Stimulated activated naive B cell treated with anti-CD40 and anti-IgM and Interleukin-4, amounts not matched to agents 10 μg/mL and 1 μg/mL and 100 μg/mL, for 72 hours (primary cell): Measurements from ENCODE around the gene BCAM.
A peak's percentile ranks its signal among the peaks of the same experiment; 100 is the strongest.
"Not testable (repeated sequence)": the region's sequence is repeated elsewhere in the genome, so short reads cannot be mapped to it uniquely, and the experiment has no call there.

ENCODE experiments used
- ATAC-seq, 2 donors: fragments of 150-1000 bp; cut with Tn5 transposase; replicated peaks; 2 replicates each; pipeline ENCODE4 v1.10.0; 2021; ENCODE audit warnings: moderate library complexity in 1 of 2
- DNase-seq: peaks from one replicate; pipeline ENCODE4 v3.0.0; 2021
- H3K27ac Mint-ChIP-seq: one replicate; pipeline ENCODE4 v1.8.0; 2022; ENCODE audit warnings: mild to moderate bottlenecking, mixed read lengths
- H3K27me3 Mint-ChIP-seq, 2 donors: one replicate each; pipeline ENCODE4 v1.8.0; 2022; ENCODE audit warnings: mixed read lengths in 2 of 2
- H3K36me3 Mint-ChIP-seq, 2 donors: one replicate each; pipeline ENCODE4 v1.8.0; 2022; ENCODE audit warnings: mixed read lengths in 2 of 2, mild to moderate bottlenecking in 1 of 2
- H3K4me1 Mint-ChIP-seq, 2 donors: one replicate each; pipeline ENCODE4 v1.8.0; 2022; ENCODE audit warnings: mixed read lengths in 2 of 2, mild to moderate bottlenecking in 1 of 2
- H3K4me3 Mint-ChIP-seq, 2 donors: one replicate each; pipeline ENCODE4 v1.8.0; 2022; ENCODE audit warnings: mild to moderate bottlenecking in 2 of 2, mixed read lengths in 2 of 2, moderate library complexity in 1 of 2
- H3K9me3 Mint-ChIP-seq, 2 donors: one replicate each; pipeline ENCODE4 v1.8.0; 2022; ENCODE audit warnings: mixed read lengths in 2 of 2, mild to moderate bottlenecking in 1 of 2

Gene BCAM

DNA sequence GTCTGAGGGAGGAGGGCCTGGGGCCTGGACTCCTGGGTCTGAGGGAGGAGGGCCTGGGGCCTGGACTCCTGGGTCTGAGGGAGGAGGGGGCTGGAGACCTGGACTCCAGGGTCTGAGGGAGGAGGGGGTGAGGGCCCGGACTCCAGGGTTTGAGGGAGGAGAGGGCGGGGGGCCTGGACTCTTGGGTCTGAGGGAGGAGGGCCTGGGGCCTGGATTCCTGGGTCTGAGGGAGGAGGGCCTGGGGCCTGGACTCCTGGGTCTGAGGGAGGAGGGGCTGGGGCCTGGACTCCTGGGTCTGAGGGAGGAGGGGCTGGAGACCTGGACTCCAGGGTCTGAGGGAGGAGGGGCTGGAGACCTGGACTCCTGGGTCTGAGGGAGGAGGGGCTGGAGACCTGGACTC is 27.2 kb upstream of the BCAM start:
- H3K27ac Mint-ChIP-seq, H3K4me1 Mint-ChIP-seq, ATAC-seq, H3K4me3 Mint-ChIP-seq, H3K9me3 Mint-ChIP-seq, H3K36me3 Mint-ChIP-seq, DNase-seq: not testable (repeated sequence)
- H3K27me3 Mint-ChIP-seq, result peaks cover 4 to 13% of the 10 kb centered on the region in 2 donors

DNA sequence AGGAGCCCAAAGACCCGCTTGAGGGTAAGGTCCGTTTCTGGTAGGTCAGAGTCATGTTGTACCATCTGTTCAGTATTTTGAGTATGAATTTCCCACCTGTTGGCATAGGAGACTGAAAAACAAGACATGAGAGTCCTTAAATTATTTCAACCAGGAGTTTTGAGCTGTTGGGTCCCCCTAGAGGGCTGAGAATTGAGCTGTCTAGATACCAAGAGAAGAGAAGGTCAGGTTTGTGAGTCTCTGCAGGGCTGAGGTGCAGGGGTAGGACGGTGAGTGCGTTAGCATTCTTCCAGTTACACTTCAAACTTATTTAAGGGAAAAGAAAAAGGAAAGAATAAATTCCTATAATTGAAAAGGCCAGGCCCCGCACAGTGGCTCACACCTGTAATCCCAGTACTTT is 26.2 kb upstream of the BCAM start:
- Mint-ChIP-seq H3K27me3 (peaks cover 4 to 11% of the 10 kb centered on the region in 2 donors), H3K9me3 (no peaks in the 10 kb centered on the region), H3K4me3 (no peak overlapping the region), H3K36me3 (no peaks in the 10 kb centered on the region), H3K4me1 (peaks cover 7 to 10% of the 10 kb centered on the region in 2 donors), H3K27ac (no peak overlapping the region)
- ATAC-seq (no peak), DNase-seq (no peak)

DNA sequence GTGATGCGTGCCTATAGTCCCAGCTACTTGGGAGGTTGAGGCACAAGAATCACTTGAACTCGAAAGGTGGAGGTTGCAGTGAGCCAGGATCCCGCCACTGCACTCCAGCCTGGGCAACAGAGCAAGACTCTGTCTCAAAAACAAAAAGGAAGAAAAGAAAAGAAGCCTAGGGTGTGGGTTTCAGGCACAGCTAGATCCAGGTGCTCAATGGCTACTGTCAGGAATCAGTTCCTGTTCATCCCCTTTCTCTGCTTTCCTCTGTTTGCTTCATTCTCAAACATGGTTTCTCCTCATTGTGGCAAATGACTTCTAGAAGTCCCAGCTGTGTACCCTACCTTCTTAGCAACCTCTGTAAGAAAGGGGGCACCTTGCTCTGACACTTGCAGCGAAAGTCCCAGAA is 25.4 kb upstream of the BCAM start:
- Mint-ChIP-seq H3K27ac (no peak overlapping the region), H3K27me3 (peaks cover 4 to 7% of the 10 kb centered on the region in 2 donors), H3K4me3 (no peak overlapping the region), H3K9me3 (no peaks in the 10 kb centered on the region), H3K4me1 (peaks cover 7 to 10% of the 10 kb centered on the region in 2 donors), H3K36me3 (no peaks in the 10 kb centered on the region)
- ATAC-seq (no peak), DNase-seq (no peak)

DNA sequence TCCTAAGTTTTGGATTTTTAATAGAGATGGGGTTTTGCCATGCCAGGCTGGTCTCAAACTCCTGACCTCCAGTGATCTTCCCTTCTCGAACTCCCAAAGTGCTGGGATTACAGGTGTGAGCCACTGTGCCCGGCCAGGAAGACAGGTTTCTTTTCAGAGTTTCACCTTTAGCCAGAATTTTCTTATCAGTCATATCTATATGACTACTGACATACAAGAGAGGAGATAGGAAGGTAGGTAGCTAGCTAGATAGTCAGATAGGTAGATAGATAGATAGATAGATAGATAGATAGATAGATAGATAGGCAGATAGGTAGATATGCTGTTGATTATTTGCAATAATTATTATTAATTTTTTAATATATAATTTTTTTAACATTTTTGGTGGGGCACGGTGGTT is 23.6 kb upstream of the BCAM start:
- Mint-ChIP-seq H3K36me3 (no peaks in the 10 kb centered on the region), H3K9me3 (no peaks in the 10 kb centered on the region), H3K4me1 (peaks cover 7 to 10% of the 10 kb centered on the region in 2 donors), H3K27me3 (no peaks in the 10 kb centered on the region), H3K27ac (no peak overlapping the region), H3K4me3 (no peak overlapping the region)
- no peak for DNase-seq
- no peak for ATAC-seq

DNA sequence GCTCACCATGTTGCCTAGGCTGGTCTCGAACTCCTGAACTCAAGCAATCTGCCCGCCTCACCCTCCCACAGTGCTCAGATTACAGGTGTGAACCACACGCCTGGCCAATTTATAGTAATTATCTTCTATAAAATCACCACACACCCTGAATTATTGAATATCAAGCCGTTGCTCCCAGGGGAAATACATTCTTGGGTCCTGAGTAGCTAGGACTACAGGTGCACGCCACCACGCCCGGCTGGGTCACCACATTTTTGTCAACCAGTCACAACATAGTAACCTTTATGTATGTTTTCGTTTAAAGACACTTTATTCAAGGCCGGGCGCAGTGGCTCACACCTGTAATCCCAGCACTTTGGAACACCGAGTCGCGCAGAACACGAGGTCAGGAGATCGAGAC is 22.9 kb upstream of the BCAM start:
- H3K4me3 Mint-ChIP-seq, result no peak overlapping the region
- H3K36me3 Mint-ChIP-seq, result no peaks in the 10 kb centered on the region

DNA sequence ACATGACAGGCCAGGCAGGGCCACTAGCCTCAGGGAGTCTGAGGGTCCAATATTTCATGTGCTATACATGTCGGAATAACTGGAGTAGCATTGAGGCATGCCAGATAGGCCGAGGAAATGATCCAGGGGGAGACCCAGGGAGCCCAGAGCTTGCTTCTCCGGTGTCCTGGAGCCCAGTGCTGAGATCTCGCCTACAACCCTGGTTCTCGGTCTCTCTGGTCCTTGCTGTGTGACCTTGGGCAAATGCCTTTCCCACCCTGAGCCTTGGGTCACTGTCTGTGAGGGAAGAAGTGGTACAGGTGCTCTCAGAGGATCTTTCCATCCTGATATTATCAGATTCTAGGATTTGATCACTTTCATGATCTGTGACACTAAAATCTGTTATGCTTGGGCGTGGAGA is 19.9 kb upstream of the BCAM start:
- H3K27me3 Mint-ChIP-seq, result no peaks in the 10 kb centered on the region
- ATAC-seq (no peak), DNase-seq (no peak)
- H3K9me3 Mint-ChIP-seq, result no peaks in the 10 kb centered on the region
- no peak overlapping the region for H3K27ac Mint-ChIP-seq
- peaks cover 13 to 17% of the 10 kb centered on the region in 2 donors for H3K4me1 Mint-ChIP-seq
- H3K36me3 Mint-ChIP-seq, result no peaks in the 10 kb centered on the region
- H3K4me3 Mint-ChIP-seq, result no peak overlapping the region

More for the DNA sequence above, 22.9 kb upstream of the BCAM start:
- Mint-ChIP-seq H3K27ac (no peak overlapping the region), H3K4me1 (peaks cover 7 to 10% of the 10 kb centered on the region in 2 donors), H3K27me3 (no peaks in the 10 kb centered on the region), H3K9me3 (no peaks in the 10 kb centered on the region)
- ATAC-seq (no peak), DNase-seq (no peak)

DNA sequence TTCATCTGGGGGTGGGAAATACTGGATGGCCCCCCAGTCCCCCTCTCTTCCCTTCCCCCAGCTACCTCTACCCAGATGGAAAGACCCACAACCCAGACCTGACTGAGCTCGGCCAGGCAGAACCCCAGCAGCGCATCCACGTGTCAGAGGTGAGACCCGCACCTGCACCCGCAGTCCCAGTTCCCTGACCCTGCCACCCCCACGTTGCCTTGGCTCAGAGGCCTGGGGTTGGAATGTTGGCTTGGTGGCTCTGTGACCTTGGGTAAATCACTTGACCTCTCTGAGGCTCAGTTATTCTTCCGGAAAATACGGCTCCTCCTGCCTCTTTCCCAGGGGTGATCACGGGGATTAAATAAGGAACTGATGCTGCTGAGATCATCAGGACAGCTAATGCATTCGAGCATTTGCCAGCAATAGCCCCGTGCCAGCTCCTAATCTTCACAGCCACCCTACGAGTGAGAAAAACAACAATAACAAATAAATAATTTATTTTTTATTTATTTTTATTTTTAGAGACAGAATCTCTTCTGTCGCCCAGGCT is 18.9 kb upstream of the BCAM start:
- no peaks in the 10 kb centered on the region for H3K9me3 Mint-ChIP-seq
- no peaks in the 10 kb centered on the region for H3K36me3 Mint-ChIP-seq
- no peak overlapping the region for H3K4me3 Mint-ChIP-seq
- H3K27ac Mint-ChIP-seq, result no peak overlapping the region
- DNase-seq (no peak), ATAC-seq (no peak)
- peaks cover 6 to 9% of the 10 kb centered on the region in 2 donors for H3K4me1 Mint-ChIP-seq
- H3K27me3 Mint-ChIP-seq, result no peaks in the 10 kb centered on the region

DNA sequence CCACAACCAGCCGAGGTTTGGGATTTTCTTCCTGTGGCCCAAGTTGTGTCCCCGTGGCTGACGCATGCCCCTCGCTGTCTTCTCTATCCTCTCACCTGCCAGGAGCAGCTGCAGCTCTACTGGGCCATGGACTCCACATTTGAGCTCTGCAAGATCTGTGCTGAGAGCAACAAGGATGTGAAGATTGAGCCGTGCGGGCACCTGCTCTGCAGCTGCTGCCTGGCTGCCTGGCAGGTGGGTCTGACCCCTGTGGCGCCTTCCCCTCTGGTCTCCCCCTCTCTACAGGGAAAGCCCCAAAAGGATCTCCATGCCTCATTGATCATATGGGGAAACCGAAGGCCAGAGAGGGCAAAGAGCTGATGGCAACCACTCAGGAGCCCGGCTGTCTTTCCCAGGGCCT is 16.6 kb upstream of the BCAM start:
- no peaks in the 10 kb centered on the region for H3K27me3 Mint-ChIP-seq
- DNase-seq, result peak; percentile 48
- H3K27ac Mint-ChIP-seq, result no peak overlapping the region
- H3K4me3 Mint-ChIP-seq, result peak overlapping the region in 1 of 2 donors; percentile 39
- H3K9me3 Mint-ChIP-seq, result no peaks in the 10 kb centered on the region
- no peaks in the 10 kb centered on the region for H3K36me3 Mint-ChIP-seq
- H3K4me1 Mint-ChIP-seq, result peaks cover 14 to 27% of the 10 kb centered on the region in 2 donors
- peak; percentile 88 to 96 for ATAC-seq

DNA sequence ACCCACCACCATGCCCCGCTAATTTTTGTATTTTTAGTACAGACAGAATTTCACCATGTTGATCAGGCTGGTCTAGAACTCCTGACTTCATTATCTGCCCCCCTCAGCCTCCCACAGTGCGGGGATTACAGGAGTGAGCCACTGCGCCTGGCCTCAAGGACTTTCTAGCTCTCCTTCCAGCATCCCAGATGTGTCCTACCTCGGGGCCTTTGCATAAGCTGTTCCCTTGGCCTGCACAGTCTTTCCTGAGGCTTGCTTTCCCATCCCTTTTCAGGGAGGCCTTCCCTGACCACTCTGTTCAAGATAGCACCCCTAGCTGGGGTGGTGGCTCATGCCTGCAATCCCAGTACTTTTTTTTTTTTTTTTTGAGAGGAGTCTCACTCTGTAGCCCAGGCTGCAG is 14.3 kb upstream of the BCAM start:
- Mint-ChIP-seq H3K36me3 (no peaks in the 10 kb centered on the region), H3K9me3 (no peaks in the 10 kb centered on the region), H3K27ac (no peak overlapping the region), H3K4me1 (peaks cover 16 to 31% of the 10 kb centered on the region in 2 donors), H3K4me3 (no peak overlapping the region), H3K27me3 (no peaks in the 10 kb centered on the region)
- DNase-seq (no peak), ATAC-seq (no peak)

DNA sequence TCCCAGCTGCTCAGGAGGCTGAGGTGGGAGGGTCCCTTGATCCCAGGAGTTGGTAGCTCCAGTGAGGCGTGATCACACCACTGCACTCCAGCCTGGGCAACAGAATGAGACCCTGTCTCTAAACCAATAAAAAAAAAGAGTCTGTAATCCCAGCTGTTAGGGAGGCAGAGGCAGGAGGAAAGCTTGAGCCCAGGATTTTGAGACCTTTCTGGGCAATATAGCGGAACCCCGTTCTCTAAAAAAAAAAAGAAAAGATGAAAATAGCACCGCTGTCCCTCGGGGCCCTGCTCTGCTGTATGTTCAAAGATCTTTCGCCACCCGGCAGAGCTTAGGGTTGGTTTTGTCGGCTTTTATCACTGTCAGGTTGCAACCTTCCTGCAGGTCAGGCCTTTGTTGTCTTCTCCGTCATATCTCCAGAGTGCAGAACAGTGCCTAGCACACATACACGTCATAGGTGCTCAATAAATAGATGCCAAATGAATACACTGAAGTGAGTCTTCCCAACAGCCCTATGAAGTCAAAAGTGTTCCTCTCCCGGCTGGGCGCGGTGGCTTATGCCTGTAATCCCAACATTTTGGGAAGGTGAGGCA is 13.4 kb upstream of the BCAM start:
- no peaks in the 10 kb centered on the region for H3K36me3 Mint-ChIP-seq
- no peaks in the 10 kb centered on the region for H3K27me3 Mint-ChIP-seq
- H3K4me1 Mint-ChIP-seq, result peaks cover 16 to 40% of the 10 kb centered on the region in 2 donors
- DNase-seq (no peak), ATAC-seq (peak in 1 of 2 donors; percentile 19)
- no peak overlapping the region for H3K4me3 Mint-ChIP-seq
- no peaks in the 10 kb centered on the region for H3K9me3 Mint-ChIP-seq
- H3K27ac Mint-ChIP-seq, result no peak overlapping the region

DNA sequence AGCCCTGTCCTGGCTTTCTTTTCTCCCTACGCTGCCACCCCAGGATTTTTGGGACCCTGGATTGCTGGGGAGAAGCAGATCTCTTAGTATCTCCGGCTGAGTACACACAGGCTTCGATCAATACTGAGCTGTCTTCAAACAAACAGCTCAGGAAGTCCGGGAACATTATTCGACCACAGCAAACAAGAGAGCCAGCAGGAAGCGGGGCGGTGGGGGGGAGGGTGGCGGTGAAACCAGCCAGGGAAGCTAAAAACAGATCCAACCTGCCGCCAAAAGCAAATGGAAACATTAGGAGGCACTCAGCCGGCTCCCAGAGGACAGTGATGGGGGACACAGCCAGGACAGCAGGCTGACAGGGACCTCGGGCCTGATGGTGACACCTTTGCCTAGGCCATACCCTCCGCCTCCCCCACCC is 12.2 kb upstream of the BCAM start:
- H3K4me1 Mint-ChIP-seq, result peaks cover 16 to 42% of the 10 kb centered on the region in 2 donors
- ATAC-seq, result no peak
- H3K4me3 Mint-ChIP-seq, result no peak overlapping the region
- no peaks in the 10 kb centered on the region for H3K36me3 Mint-ChIP-seq
- H3K27ac Mint-ChIP-seq, result no peak overlapping the region
- no peaks in the 10 kb centered on the region for H3K27me3 Mint-ChIP-seq
- H3K9me3 Mint-ChIP-seq, result no peaks in the 10 kb centered on the region
- no peak for DNase-seq

DNA sequence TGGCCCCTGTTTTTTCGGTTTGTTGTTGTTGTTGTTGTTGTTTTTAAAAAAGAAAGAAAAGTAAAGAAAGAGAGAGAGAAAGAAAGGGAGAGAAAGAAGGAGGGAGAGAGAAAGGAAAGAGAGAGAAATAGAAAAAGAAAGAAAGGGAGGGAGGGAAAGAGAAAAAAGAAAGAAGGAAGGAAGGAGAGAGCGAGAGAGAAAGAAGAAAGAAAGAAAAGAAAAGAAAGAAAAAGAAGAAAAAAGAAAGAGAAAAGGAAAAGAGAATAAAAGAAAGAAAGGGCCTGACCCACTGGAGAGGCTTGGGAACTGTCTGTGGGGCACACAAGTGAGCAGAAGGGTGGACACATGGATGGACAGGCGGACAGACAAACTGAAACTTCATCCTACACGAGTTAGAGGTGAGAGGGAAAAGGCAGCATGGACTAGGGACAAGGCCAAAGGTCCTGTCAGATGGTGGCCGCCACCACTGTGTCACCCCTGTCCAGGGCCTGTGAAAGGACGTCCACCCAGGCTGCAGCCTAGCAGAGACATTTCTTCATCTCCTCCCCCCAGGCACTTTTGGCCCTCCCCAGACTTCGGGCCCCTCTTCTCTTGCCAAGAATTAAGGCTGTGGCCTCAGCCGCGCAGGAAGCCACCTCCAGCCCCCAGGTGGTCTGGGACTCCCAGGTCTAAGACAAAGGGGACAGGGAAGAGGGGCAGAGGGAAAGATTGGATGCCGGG is 9.1 kb upstream of the BCAM start:
- peaks cover 6 to 12% of the 10 kb centered on the region in 2 donors for H3K27me3 Mint-ChIP-seq
- peaks cover 0 to 1% of the 10 kb centered on the region in 2 donors for H3K36me3 Mint-ChIP-seq
- H3K4me3 Mint-ChIP-seq, result no peak overlapping the region
- peaks cover 12 to 33% of the 10 kb centered on the region in 2 donors for H3K4me1 Mint-ChIP-seq
- ATAC-seq, result no peak
- no peaks in the 10 kb centered on the region for H3K9me3 Mint-ChIP-seq
- no peak for DNase-seq
- H3K27ac Mint-ChIP-seq, result no peak overlapping the region

DNA sequence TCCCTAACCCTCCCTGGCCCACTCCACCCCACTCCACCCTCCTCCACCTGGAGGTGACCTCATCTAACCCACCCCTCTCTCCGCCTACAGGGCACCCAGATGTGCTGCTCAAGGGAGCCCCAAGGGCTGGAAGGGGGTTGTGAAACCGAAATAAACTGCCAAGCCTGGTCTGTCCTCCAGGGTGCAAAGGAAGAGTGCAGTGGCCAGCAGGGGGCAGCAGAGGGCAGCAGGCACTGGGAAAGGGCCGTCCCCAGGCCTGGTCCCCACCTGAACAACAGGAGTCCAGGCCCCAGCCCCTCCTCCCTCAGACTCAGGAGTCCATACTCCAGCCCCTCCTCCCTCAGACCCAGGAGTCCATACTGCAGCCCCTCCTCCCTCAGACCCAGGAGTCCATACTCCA is 8.4 kb upstream of the BCAM start:
- Mint-ChIP-seq H3K36me3 (peaks cover 0 to 1% of the 10 kb centered on the region in 2 donors), H3K9me3 (no peaks in the 10 kb centered on the region), H3K27me3 (peaks cover 6 to 12% of the 10 kb centered on the region in 2 donors), H3K4me3 (no peak overlapping the region), H3K27ac (no peak overlapping the region), H3K4me1 (peaks cover 12 to 30% of the 10 kb centered on the region in 2 donors)
- peak; percentile 98 for ATAC-seq
- DNase-seq, result peak; percentile 73

DNA sequence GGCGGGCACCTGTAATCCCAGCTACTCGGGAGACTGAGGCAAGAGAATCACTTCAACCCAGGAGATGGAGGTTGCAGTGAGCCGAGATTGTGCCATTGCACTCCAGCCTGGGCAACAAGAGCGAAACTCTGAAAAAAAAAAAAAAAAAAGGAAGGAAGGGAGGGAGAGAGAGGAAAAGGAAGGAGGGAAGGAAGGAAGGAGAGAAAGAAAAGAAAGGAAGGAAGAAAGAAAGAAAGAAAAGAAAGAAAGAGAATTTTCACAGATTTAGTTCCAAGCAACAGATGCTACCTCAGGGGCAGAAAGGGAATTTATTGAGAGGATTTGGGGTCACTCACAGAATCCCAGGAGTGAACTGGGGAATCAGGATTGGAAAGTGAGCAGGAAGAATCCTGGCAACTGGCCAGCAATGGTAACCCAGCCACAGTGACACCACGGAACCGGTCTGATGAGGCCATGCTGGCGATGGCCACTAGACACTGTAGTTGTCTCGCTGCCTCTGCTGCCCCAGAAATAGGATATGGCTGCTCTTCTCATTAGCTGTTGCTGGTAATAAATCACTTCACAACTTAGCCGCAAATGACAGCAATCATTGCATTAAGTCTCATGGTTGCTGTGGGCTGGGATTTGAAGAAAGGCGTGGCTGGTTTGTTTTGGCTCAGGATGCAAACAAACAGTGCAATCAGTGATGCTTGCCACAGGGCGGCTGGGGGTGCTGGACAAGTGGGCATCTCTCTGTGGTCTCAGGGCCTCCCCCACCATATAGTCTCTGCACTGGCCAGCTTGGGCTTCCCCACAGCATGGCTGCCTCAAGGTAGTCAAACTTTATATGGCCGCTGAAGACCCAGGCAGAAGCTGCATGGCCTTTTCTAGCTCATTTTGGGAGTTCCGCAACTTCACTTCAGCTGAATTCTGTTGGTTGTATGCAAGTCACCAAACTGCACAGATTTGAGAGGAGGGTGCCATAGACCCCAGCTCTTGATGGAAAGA is 5.2 kb upstream of the BCAM start:
- H3K9me3 Mint-ChIP-seq, result no peaks in the 10 kb centered on the region
- peaks cover 7 to 22% of the 10 kb centered on the region in 2 donors for H3K4me1 Mint-ChIP-seq
- DNase-seq (no peak), ATAC-seq (no peak)
- no peak overlapping the region for H3K4me3 Mint-ChIP-seq
- H3K27ac Mint-ChIP-seq, result no peak overlapping the region
- peaks cover 22 to 32% of the 10 kb centered on the region in 2 donors for H3K27me3 Mint-ChIP-seq
- peaks cover 0 to 1% of the 10 kb centered on the region in 2 donors for H3K36me3 Mint-ChIP-seq
